HepG2 (cell line): Measurements from ENCODE around the gene DNAJC4. TPM values are rescaled to one million over a fixed set of nuclear protein-coding genes. Genes with fewer than 3 reads are reported as not detected.

ENCODE experiments used
- ATF7-NPFF ChIP-seq: sonication (generic); formaldehyde crosslinking; IDR thresholded peaks from 2 replicates; pipeline ENCODE4 v1.8.1; 2023; ENCODE audit warnings: mild to moderate bottlenecking, low read depth, missing genetic modification reagents, moderate library complexity
- CBFB ChIP-seq: sonication (generic); formaldehyde crosslinking; IDR thresholded peaks from 2 replicates; pipeline ENCODE4 v1.4.0; 2020; ENCODE audit warnings: missing genetic modification reagents
- GTF2F1 ChIP-seq: fragments of 150-350 bp; IDR thresholded peaks from 2 replicates; pipeline ENCODE4 v1.6.1; 2014; ENCODE audit warnings: low read length
- HMG20A ChIP-seq: IDR thresholded peaks from 2 replicates; pipeline ENCODE4 v1.6.1; 2016; ENCODE audit warnings: borderline replicate concordance
- HNF4G ChIP-seq, 2 experiments: sonication (generic) in 1 of 2; formaldehyde crosslinking in 1 of 2; IDR thresholded peaks; 2 replicates each; pipeline versions ENCODE4 v1.4.0 to v1.6.1; 2011 to 2020; ENCODE audit warnings: borderline replicate concordance in 2 of 2, low read depth in 2 of 2, mild to moderate bottlenecking in 2 of 2, low read length in 1 of 2, missing genetic modification reagents in 1 of 2, moderate library complexity in 1 of 2
- JUND ChIP-seq: sonication (generic); formaldehyde crosslinking; IDR thresholded peaks from 2 replicates; pipeline ENCODE4 v1.8.0; 2022; ENCODE audit warnings: mild to moderate bottlenecking, missing genetic modification reagents
- KLF9 ChIP-seq: IDR thresholded peaks from 2 replicates; pipeline ENCODE4 v1.6.1; 2016; ENCODE audit warnings: low read depth
- MBNL3 ChIP-seq: fragments of 250-450 bp; sonication (Bioruptor Pico); conservative IDR thresholded peaks from 2 replicates; pipeline ENCODE4 v1.8.0; 2022; ENCODE audit warnings: mild to moderate bottlenecking, inconsistent platforms
- NCOR1 ChIP-seq: fragments of 200-600 bp; sonication (generic); IDR thresholded peaks from 2 replicates; pipeline ENCODE4 v1.7.0; 2017; ENCODE audit warnings: antibody characterized with exemption, low read length, borderline replicate concordance
- POLR2A ChIP-seq, 2 experiments: IDR thresholded peaks; 2 replicates each; pipeline ENCODE4 v1.6.1; 2011; ENCODE audit warnings: low read depth in 2 of 2, low read length in 2 of 2, mild to moderate bottlenecking in 1 of 2, moderate library complexity in 1 of 2; ENCODE audit not compliant: insufficient read depth in 1 of 2
- SALL2 ChIP-seq: sonication (generic); formaldehyde crosslinking; IDR thresholded peaks from 2 replicates; pipeline ENCODE4 v1.8.1; 2023; ENCODE audit warnings: mild to moderate bottlenecking, missing genetic modification reagents, inconsistent platforms
- ZC3H4 ChIP-seq: sonication (generic); formaldehyde crosslinking; IDR thresholded peaks from 2 replicates; pipeline ENCODE4 v1.4.0; 2020; ENCODE audit warnings: missing genetic modification reagents, borderline replicate concordance
- ZFP37 ChIP-seq: sonication (generic); formaldehyde crosslinking; IDR thresholded peaks from 2 replicates; pipeline ENCODE4 v1.4.0; 2020; ENCODE audit warnings: missing genetic modification reagents, borderline replicate concordance
- ZNF326 ChIP-seq: sonication (generic); formaldehyde crosslinking; IDR thresholded peaks from 2 replicates; pipeline ENCODE4 v1.4.0; 2020; ENCODE audit warnings: missing genetic modification reagents, borderline replicate concordance
- ZNF34 ChIP-seq: sonication (generic); formaldehyde crosslinking; IDR thresholded peaks from 2 replicates; pipeline ENCODE4 v1.4.0; 2020; ENCODE audit warnings: mild to moderate bottlenecking, missing genetic modification reagents, borderline replicate concordance
- ZNF543 ChIP-seq: sonication (generic); formaldehyde crosslinking; IDR thresholded peaks from 2 replicates; pipeline ENCODE4 v1.4.0; 2020; ENCODE audit warnings: mild to moderate bottlenecking, missing genetic modification reagents
- ZNF572 ChIP-seq: sonication (generic); formaldehyde crosslinking; IDR thresholded peaks from 2 replicates; pipeline ENCODE4 v1.5.1; 2020; ENCODE audit warnings: mild to moderate bottlenecking, missing genetic modification reagents
- ZNF605 ChIP-seq: sonication (generic); formaldehyde crosslinking; IDR thresholded peaks from 2 replicates; pipeline ENCODE4 v1.8.0; 2022; ENCODE audit warnings: mild to moderate bottlenecking, missing genetic modification reagents
- ZNF775 ChIP-seq: sonication (generic); formaldehyde crosslinking; IDR thresholded peaks from 2 replicates; pipeline ENCODE4 v1.4.0; 2020; ENCODE audit warnings: missing genetic modification reagents, mild to moderate bottlenecking, moderate library complexity, borderline replicate concordance
- polyA plus RNA-seq, 8 experiments: library from polyadenylated mRNA; depleted of rRNA in 3 of 8; stranded (reverse) in 7 of 8; unstranded in 1 of 8; fragments of >200 nt; fragmentation: Illumina TruSeq in 4 of 8; extraction: Trizol in 4 of 8; gene quantifications; 2 replicates each; pipeline versions ENCODE4 v1.2.1 to v1.2.3, GENCODE V29; 2011 to 2016; ENCODE audit warnings: low read depth in 4 of 8, missing spikeins in 1 of 8, mixed read lengths in 1 of 8; ENCODE audit not compliant: insufficient read depth in 1 of 8
- total RNA-seq, 5 experiments: library from RNA; depleted of rRNA; stranded (reverse); fragments of >200 nt; fragmentation: Illumina TruSeq; extraction: Trizol; gene quantifications; 2 replicates each; pipeline ENCODE4 v1.2.3, GENCODE V29; 2016; ENCODE audit warnings: low read depth in 1 of 5
- TF ChIP-seq, protein P1 (sequence below): sonication (generic); formaldehyde crosslinking; IDR thresholded peaks from 2 replicates; pipeline ENCODE4 v1.4.0; 2020; ENCODE audit warnings: missing genetic modification reagents, borderline replicate concordance
- TF ChIP-seq, protein P2 (sequence below): IDR thresholded peaks from 2 replicates; pipeline ENCODE4 v1.6.1; 2016; ENCODE audit warnings: missing compliant biosample characterization, missing genetic modification reagents, borderline replicate concordance
- TF ChIP-seq, protein P3 (sequence below): IDR thresholded peaks from 2 replicates; pipeline ENCODE4 v1.6.1; 2018; ENCODE audit warnings: missing genetic modification reagents, mild to moderate bottlenecking, missing compliant biosample characterization
- TF ChIP-seq, protein P4 (sequence below): sonication (generic); formaldehyde crosslinking; IDR thresholded peaks from 2 replicates; pipeline ENCODE4 v1.4.0; 2020; ENCODE audit warnings: missing genetic modification reagents

DNAJC4 gene
- total and polyA plus RNA-seq, 2 of the 13 experiments (the other 11 are each of a cell fraction or from before 2014, with no cell fraction given), result 10.3 to 60.8 TPM

- TF ChIP-seq JUND (CRISPR knock-in tag), result no peak
- peak; percentile 76; the same call in 1 of the 2 replicates for TF ChIP-seq ZNF605 (CRISPR knock-in tag)
- no peak for TF ChIP-seq ZNF326 (CRISPR knock-in tag)
- TF ChIP-seq, protein P1, sequence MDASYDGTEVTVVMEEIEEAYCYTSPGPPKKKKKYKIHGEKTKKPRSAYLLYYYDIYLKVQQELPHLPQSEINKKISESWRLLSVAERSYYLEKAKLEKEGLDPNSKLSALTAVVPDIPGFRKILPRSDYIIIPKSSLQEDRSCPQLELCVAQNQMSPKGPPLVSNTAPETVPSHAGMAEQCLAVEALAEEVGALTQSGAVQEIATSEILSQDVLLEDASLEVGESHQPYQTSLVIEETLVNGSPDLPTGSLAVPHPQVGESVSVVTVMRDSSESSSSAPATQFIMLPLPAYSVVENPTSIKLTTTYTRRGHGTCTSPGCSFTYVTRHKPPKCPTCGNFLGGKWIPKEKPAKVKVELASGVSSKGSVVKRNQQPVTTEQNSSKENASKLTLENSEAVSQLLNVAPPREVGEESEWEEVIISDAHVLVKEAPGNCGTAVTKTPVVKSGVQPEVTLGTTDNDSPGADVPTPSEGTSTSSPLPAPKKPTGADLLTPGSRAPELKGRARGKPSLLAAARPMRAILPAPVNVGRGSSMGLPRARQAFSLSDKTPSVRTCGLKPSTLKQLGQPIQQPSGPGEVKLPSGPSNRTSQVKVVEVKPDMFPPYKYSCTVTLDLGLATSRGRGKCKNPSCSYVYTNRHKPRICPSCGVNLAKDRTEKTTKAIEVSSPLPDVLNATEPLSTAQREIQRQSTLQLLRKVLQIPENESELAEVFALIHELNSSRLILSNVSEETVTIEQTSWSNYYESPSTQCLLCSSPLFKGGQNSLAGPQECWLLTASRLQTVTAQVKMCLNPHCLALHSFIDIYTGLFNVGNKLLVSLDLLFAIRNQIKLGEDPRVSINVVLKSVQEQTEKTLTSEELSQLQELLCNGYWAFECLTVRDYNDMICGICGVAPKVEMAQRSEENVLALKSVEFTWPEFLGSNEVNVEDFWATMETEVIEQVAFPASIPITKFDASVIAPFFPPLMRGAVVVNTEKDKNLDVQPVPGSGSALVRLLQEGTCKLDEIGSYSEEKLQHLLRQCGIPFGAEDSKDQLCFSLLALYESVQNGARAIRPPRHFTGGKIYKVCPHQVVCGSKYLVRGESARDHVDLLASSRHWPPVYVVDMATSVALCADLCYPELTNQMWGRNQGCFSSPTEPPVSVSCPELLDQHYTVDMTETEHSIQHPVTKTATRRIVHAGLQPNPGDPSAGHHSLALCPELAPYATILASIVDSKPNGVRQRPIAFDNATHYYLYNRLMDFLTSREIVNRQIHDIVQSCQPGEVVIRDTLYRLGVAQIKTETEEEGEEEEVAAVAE (CRISPR knock-in tag), result no peak
- TF ChIP-seq CBFB (CRISPR knock-in tag), result no peak
- TF ChIP-seq ZNF572 (CRISPR knock-in tag), result no peak
- no peak for TF ChIP-seq ZC3H4 (CRISPR knock-in tag)
- no peak; the same call in 1 of the 2 replicates for TF ChIP-seq HMG20A (CRISPR knock-in tag)
- TF ChIP-seq GTF2F1, result no peak
- TF ChIP-seq ZNF775 (CRISPR knock-in tag), result no peak
- TF ChIP-seq ATF7-NPFF (CRISPR knock-in tag), result no peak
- TF ChIP-seq ZNF543 (CRISPR knock-in tag), result no peak
- no peak for TF ChIP-seq ZNF34 (CRISPR knock-in tag)
- no peak; the same call in 1 of the 2 replicates for TF ChIP-seq NCOR1
- 0 out of 4 replicates have a peak, but pooled peaks of 1 of the 2 experiments have one; percentile 34 for TF ChIP-seq POLR2A (IDR thresholded peaks at IDR 0.05; ENCODE audit: insufficient read depth in 1 of 2, low read depth in 2 of 2, low read length in 2 of 2)
- 0 out of 2 replicates have a peak, but pooled peaks have one; percentile 40 for TF ChIP-seq SALL2 (CRISPR knock-in tag)
- TF ChIP-seq, protein P2, sequence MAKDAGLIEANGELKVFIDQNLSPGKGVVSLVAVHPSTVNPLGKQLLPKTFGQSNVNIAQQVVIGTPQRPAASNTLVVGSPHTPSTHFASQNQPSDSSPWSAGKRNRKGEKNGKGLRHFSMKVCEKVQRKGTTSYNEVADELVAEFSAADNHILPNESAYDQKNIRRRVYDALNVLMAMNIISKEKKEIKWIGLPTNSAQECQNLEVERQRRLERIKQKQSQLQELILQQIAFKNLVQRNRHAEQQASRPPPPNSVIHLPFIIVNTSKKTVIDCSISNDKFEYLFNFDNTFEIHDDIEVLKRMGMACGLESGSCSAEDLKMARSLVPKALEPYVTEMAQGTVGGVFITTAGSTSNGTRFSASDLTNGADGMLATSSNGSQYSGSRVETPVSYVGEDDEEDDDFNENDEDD (CRISPR knock-in tag), result no peak
- TF ChIP-seq ZFP37 (CRISPR knock-in tag), result no peak
- peak; percentile 6; the same call in 1 of the 2 replicates for TF ChIP-seq HNF4G (IDR thresholded peaks at IDR 0.05; ENCODE audit: borderline replicate concordance, low read depth, low read length)
- TF ChIP-seq HNF4G (CRISPR knock-in tag; IDR thresholded peaks at IDR 0.05; ENCODE audit: borderline replicate concordance, low read depth), result no peak
- TF ChIP-seq, protein P3, sequence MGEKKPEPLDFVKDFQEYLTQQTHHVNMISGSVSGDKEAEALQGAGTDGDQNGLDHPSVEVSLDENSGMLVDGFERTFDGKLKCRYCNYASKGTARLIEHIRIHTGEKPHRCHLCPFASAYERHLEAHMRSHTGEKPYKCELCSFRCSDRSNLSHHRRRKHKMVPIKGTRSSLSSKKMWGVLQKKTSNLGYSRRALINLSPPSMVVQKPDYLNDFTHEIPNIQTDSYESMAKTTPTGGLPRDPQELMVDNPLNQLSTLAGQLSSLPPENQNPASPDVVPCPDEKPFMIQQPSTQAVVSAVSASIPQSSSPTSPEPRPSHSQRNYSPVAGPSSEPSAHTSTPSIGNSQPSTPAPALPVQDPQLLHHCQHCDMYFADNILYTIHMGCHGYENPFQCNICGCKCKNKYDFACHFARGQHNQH (CRISPR knock-in tag), result peak; percentile 62; the same call in 1 of the 2 replicates
- TF ChIP-seq KLF9 (CRISPR knock-in tag), result no peak
- TF ChIP-seq MBNL3 (CRISPR knock-in tag), result no peak
- TF ChIP-seq, protein P4, sequence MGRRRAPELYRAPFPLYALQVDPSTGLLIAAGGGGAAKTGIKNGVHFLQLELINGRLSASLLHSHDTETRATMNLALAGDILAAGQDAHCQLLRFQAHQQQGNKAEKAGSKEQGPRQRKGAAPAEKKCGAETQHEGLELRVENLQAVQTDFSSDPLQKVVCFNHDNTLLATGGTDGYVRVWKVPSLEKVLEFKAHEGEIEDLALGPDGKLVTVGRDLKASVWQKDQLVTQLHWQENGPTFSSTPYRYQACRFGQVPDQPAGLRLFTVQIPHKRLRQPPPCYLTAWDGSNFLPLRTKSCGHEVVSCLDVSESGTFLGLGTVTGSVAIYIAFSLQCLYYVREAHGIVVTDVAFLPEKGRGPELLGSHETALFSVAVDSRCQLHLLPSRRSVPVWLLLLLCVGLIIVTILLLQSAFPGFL (CRISPR knock-in tag), result no peak
Observed at GRCh38 chr11:64237484-64237951, 7.2 kb downstream of the DNAJC4 start (continued).
